ENCODE results near the gene DIRAS1. TPM values are rescaled to one million over a fixed set of nuclear protein-coding genes. Genes with fewer than 3 reads are reported as not detected.

Gene DIRAS1
- total RNA-seq, 2 experiments from 2014 or later = not detected

DNA sequence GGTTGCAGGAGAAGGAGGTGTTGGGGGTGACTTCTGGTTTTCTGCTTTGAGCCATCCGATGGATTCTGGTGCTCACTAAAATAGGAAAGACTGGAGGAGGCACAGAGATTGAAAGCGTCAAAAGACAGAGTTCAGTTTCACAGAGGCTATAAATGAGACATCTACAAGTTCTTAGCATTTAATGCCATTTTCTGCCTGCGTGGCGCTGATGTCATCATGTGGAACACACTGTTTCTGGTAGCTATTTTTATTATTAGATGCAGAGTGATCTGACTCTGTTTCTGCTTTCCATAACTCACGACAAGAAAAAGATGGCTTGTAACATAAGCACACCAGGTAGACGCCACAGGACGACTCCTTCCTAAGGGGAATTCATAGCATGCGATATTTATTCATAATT lies 21.9 kb upstream of the DIRAS1 start:
- Histone ChIP-seq H3K9me3 (ENCODE audit: control insufficient read depth in 1 of 2, insufficient read depth in 1 of 2, low read length in 2 of 2) (no peaks in the 10 kb centered on the region), H3K4me3 (ENCODE audit: low read length) (no peak overlapping the region), H3K4me1 (ENCODE audit: insufficient read depth, low read length) (peaks cover 18% of the 10 kb centered on the region), H3K27ac (ENCODE audit: low read depth in 1 of 2, low read length in 2 of 2) (no peak overlapping the region), H3K27me3 (ENCODE audit: control insufficient read depth in 1 of 2, insufficient read depth in 2 of 2, low read length in 2 of 2) (peaks cover 4 to 5% of the 10 kb centered on the region in 2 experiments), H3K36me3 (ENCODE audit: insufficient read depth, low read length) (no peaks in the 10 kb centered on the region)
- Mint-ChIP-seq H3K27me3 (peaks cover 25% of the 10 kb centered on the region), H3K36me3 (ENCODE audit: low read depth) (peaks cover 5% of the 10 kb centered on the region), H3K9me3 (no peaks in the 10 kb centered on the region), H3K4me3 (no peak overlapping the region), H3K4me1 (ENCODE audit: low read depth) (peaks cover 17% of the 10 kb centered on the region), H3K27ac (no peak overlapping the region)
- ATAC-seq (ENCODE audit: poor library complexity) (no peak), DNase-seq (no peak)
- intact Hi-C loops (cut with DNase I, micrococcal nuclease) = loop anchor here in 1 of 2 experiments (5.0 kb wide), 2 partner anchors 204 to 286 kb away; partner anchors contain the start of gene LMNB2
- TF ChIP-seq, protein P1, sequence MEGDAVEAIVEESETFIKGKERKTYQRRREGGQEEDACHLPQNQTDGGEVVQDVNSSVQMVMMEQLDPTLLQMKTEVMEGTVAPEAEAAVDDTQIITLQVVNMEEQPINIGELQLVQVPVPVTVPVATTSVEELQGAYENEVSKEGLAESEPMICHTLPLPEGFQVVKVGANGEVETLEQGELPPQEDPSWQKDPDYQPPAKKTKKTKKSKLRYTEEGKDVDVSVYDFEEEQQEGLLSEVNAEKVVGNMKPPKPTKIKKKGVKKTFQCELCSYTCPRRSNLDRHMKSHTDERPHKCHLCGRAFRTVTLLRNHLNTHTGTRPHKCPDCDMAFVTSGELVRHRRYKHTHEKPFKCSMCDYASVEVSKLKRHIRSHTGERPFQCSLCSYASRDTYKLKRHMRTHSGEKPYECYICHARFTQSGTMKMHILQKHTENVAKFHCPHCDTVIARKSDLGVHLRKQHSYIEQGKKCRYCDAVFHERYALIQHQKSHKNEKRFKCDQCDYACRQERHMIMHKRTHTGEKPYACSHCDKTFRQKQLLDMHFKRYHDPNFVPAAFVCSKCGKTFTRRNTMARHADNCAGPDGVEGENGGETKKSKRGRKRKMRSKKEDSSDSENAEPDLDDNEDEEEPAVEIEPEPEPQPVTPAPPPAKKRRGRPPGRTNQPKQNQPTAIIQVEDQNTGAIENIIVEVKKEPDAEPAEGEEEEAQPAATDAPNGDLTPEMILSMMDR (IDR thresholded peaks at IDR 0.05) = no peak
- ChIA-PET POLR2A (no interaction called here), CTCF (no interaction called here)

- ChIA-PET CTCF (interaction anchor here (0.7 kb wide), 1 partner anchor 92 kb away, joined by 4 read pairs; no protein-coding TSS in a partner anchor), POLR2A (no interaction called here)
- H3K9me3 ChIP-seq (ENCODE audit: control insufficient read depth in 1 of 2, insufficient read depth in 1 of 2, low read length in 2 of 2) = peaks cover 0 to 5% of the 10 kb centered on the region in 2 experiments
- ATAC-seq (ENCODE audit: poor library complexity) (no peak), DNase-seq (no peak)
- H3K4me1 Mint-ChIP-seq (ENCODE audit: low read depth) = peaks cover 17% of the 10 kb centered on the region
- H3K27ac Mint-ChIP-seq = peak overlapping the region; percentile 15
- H3K9me3 Mint-ChIP-seq = no peaks in the 10 kb centered on the region
- peaks cover 19% of the 10 kb centered on the region for H3K36me3 ChIP-seq (ENCODE audit: insufficient read depth, low read length)
- intact Hi-C loops (cut with DNase I, micrococcal nuclease) = loop anchor here (1.0 to 5.0 kb wide), 6 partner anchors 37 to 313 kb away; partner anchors contain the start of genes SGTA (in 2 of the 2), GNG7 (in 1 of the 2), LMNB2 (in 1 of the 2) and TIMM13 (in 1 of the 2)
- no peak overlapping the region for H3K4me3 ChIP-seq (ENCODE audit: low read length)
- peaks cover 19% of the 10 kb centered on the region for H3K4me1 ChIP-seq (ENCODE audit: insufficient read depth, low read length)
- peaks cover 21% of the 10 kb centered on the region for H3K27me3 Mint-ChIP-seq
- H3K27ac ChIP-seq (ENCODE audit: low read depth in 1 of 2, low read length in 2 of 2) = no peak overlapping the region
- peak overlapping the region; percentile 89 for H3K4me3 Mint-ChIP-seq
- peaks cover 4 to 5% of the 10 kb centered on the region in 2 experiments for H3K27me3 ChIP-seq (ENCODE audit: control insufficient read depth in 1 of 2, insufficient read depth in 2 of 2, low read length in 2 of 2)
- peaks cover 27% of the 10 kb centered on the region for H3K36me3 Mint-ChIP-seq (ENCODE audit: low read depth)
- TF ChIP-seq, protein P1 (IDR thresholded peaks at IDR 0.05) = no peak
Measured at GRCh38 chr19:2740314-2740656, 19.1 kb upstream of the DIRAS1 start.

DNA sequence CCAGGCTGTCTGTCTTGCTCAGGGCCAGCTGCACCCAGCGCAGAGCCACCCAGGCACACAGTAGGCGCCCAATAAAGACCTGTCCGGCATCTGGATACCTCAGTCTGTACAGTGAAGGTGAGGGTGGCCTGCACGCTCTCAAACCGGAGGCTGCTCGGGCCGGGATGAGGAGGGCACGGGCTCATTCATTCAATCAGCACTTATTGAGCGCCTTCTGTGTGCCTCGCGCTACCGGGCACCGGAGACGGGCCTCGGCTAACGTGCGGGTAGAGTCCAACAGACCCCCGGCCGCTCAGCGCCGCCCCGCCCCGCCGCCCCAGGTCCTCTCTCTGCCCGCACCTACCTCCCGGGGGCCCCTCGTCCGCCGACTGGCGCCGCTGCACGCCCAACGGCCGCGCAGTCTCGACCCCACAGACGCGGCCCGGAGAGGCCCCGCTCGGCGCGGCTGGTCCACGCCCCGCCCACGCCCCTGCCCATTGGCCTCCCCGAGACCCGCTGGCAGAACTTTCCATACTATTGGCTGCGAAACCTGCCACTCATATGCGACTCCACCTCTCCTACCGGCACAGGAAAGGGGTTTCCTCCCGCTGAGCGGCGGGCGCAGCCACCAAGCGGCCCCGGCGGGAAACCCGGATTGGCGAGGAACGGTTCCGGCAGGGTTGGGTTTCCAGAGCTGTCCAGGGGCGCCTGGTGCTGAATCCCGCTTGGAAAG lies 18.6 kb upstream of the DIRAS1 start, which contains the start of gene SLC39A3:
Gene SLC39A3, minus strand, starts transcription at position 416 of the 712 bp plus-strand sequence. CDS start 2,760 bp downstream, outside the sequence.
- Mint-ChIP-seq H3K4me3 (peak within 1 kb of the TSS; percentile 89), H3K27ac (peak within 1 kb of the TSS; percentile 40), H3K27me3 (peaks cover 21% of the 10 kb centered on the region), H3K4me1 (ENCODE audit: low read depth) (peaks cover 17% of the 10 kb centered on the region), H3K36me3 (ENCODE audit: low read depth) (peaks cover 29% of the 10 kb centered on the region), H3K9me3 (no peaks in the 10 kb centered on the region)
- peak; percentile 97 to 100 (median 99) for DNase-seq
- intact Hi-C loops (cut with DNase I, micrococcal nuclease) = loop anchor here (1.0 to 5.0 kb wide), 6 partner anchors 37 to 313 kb away; partner anchors contain the start of genes SGTA (in 2 of the 2), GNG7 (in 1 of the 2), LMNB2 (in 1 of the 2) and TIMM13 (in 1 of the 2)
- POLR2A ChIA-PET = interaction anchor here (0.9 to 1.1 kb wide), 2 partner anchors 10 to 92 kb away, joined by 3 to 4 read pairs; no protein-coding TSS in a partner anchor
- Histone ChIP-seq H3K4me3 (ENCODE audit: low read length) (peak within 1 kb of the TSS; percentile 73), H3K4me1 (ENCODE audit: insufficient read depth, low read length) (peaks cover 19% of the 10 kb centered on the region), H3K36me3 (ENCODE audit: insufficient read depth, low read length) (peaks cover 23% of the 10 kb centered on the region), H3K27ac (ENCODE audit: low read depth in 1 of 2, low read length in 2 of 2) (no peak within 1 kb of the TSS), H3K9me3 (ENCODE audit: control insufficient read depth in 1 of 2, insufficient read depth in 1 of 2, low read length in 2 of 2) (peaks cover 0 to 5% of the 10 kb centered on the region in 2 experiments), H3K27me3 (ENCODE audit: control insufficient read depth in 1 of 2, insufficient read depth in 2 of 2, low read length in 2 of 2) (peaks cover 4 to 5% of the 10 kb centered on the region in 2 experiments)
- TF ChIP-seq, protein P1 (IDR thresholded peaks at IDR 0.05) = no peak
- CTCF ChIA-PET = interaction anchor here (0.7 to 1.1 kb wide), 2 partner anchors 10 to 91 kb away, joined by 4 to 5 read pairs; no protein-coding TSS in a partner anchor
- peak; percentile 100 for ATAC-seq (ENCODE audit: poor library complexity)

Data from CD4-positive, alpha-beta T cell (primary cell).